Mesenchymal stem cell (in vitro differentiated cells and primary cell): ENCODE results near the gene PAK5.

Experiments used
- DNase-seq: peaks from one replicate; pipeline ENCODE4 v3.0.0-alpha.2; 2013
- H2AFZ ChIP-seq: one replicate; pipeline ENCODE4 v1.6.1; 2013; ENCODE audit warnings: low read depth, mild to moderate bottlenecking, control low read depth, inconsistent platforms, low read length, moderate library complexity
- H2AK5ac ChIP-seq: 2 replicates; pipeline ENCODE4 v1.6.1; 2013; ENCODE audit warnings: low read length, moderate library complexity, mild to moderate bottlenecking, inconsistent platforms; ENCODE audit not compliant: severe bottlenecking
- H2BK120ac ChIP-seq: one replicate; pipeline ENCODE4 v1.6.1; 2013; ENCODE audit warnings: low read depth, mild to moderate bottlenecking, inconsistent platforms, low read length, moderate library complexity
- H2BK12ac ChIP-seq, 2 experiments: one replicate each; pipeline ENCODE4 v1.6.1; 2013; ENCODE audit warnings: inconsistent platforms in 2 of 2, low read length in 2 of 2, mild to moderate bottlenecking in 2 of 2, moderate library complexity in 2 of 2, control low read depth in 1 of 2
- H2BK15ac ChIP-seq: one replicate; pipeline ENCODE4 v1.6.1; 2013; ENCODE audit warnings: mild to moderate bottlenecking, low read depth, inconsistent platforms; ENCODE audit not compliant: poor library complexity, severe bottlenecking
- H2BK5ac ChIP-seq: 2 replicates; pipeline ENCODE4 v1.6.1; 2013; ENCODE audit warnings: low read depth, mild to moderate bottlenecking, low read length, control low read depth, inconsistent platforms; ENCODE audit not compliant: poor library complexity, severe bottlenecking
- H3K14ac ChIP-seq, 2 experiments: one replicate each; pipeline ENCODE4 v1.6.1; 2013; ENCODE audit warnings: inconsistent platforms in 2 of 2, low read length in 2 of 2, control low read depth in 1 of 2, mild to moderate bottlenecking in 1 of 2, moderate library complexity in 1 of 2
- H3K18ac ChIP-seq, 2 experiments: one replicate each; pipeline ENCODE4 v1.6.1; 2013; ENCODE audit warnings: inconsistent platforms in 2 of 2, low read length in 2 of 2, control low read depth in 1 of 2, low read depth in 1 of 2, mild to moderate bottlenecking in 1 of 2
- H3K23ac ChIP-seq, 2 experiments: one replicate each; pipeline ENCODE4 v1.6.1; 2013; ENCODE audit warnings: inconsistent platforms in 2 of 2, low read length in 2 of 2, mild to moderate bottlenecking in 2 of 2, moderate library complexity in 2 of 2, control low read depth in 1 of 2
- H3K27ac ChIP-seq: 2 replicates; pipeline ENCODE4 v1.5.1; 2013; ENCODE audit warnings: mild to moderate bottlenecking, moderate library complexity, low read length, control low read depth, inconsistent platforms; ENCODE audit not compliant: poor library complexity, severe bottlenecking
- H3K27me3 ChIP-seq, 2 experiments: 2 replicates each; pipeline versions ENCODE4 v1.6.1 to v1.7.0; 2013; ENCODE audit warnings: low read length in 2 of 2, mild to moderate bottlenecking in 2 of 2, moderate library complexity in 2 of 2, control low read depth in 1 of 2, inconsistent platforms in 1 of 2; ENCODE audit not compliant: control insufficient read depth in 1 of 2, insufficient read depth in 1 of 2
- H3K36me3 ChIP-seq, 2 experiments: 2 replicates each; pipeline versions ENCODE4 v1.6.1 to v1.7.0; 2013; ENCODE audit warnings: low read length in 2 of 2, control low read depth in 1 of 2, inconsistent platforms in 1 of 2, low read depth in 1 of 2, mild to moderate bottlenecking in 1 of 2; ENCODE audit not compliant: insufficient read depth in 2 of 2, control insufficient read depth in 1 of 2
- H3K4ac ChIP-seq, 2 experiments: one replicate each; pipeline ENCODE4 v1.6.1; 2013; ENCODE audit warnings: inconsistent platforms in 2 of 2, low read length in 2 of 2, mild to moderate bottlenecking in 2 of 2, moderate library complexity in 2 of 2, control low read depth in 1 of 2, low read depth in 1 of 2
- H3K4me1 ChIP-seq: 2 replicates; pipeline ENCODE4 v1.6.1; 2013; ENCODE audit warnings: low read depth, low read length, control low read depth; ENCODE audit not compliant: control insufficient read depth, insufficient read depth
- H3K4me2 ChIP-seq: 2 replicates; pipeline ENCODE4 v1.6.1; 2013; ENCODE audit warnings: low read length, mild to moderate bottlenecking, inconsistent platforms; ENCODE audit not compliant: poor library complexity, severe bottlenecking
- H3K4me3 ChIP-seq, 2 experiments: 2 replicates each; pipeline versions ENCODE4 v1.5.1 to v1.7.0; 2013; ENCODE audit warnings: low read length in 2 of 2, mild to moderate bottlenecking in 2 of 2, control low read depth in 1 of 2, low read depth in 1 of 2; ENCODE audit not compliant: insufficient read depth in 1 of 2
- H3K79me1 ChIP-seq: replicated peaks from 2 replicates; pipeline ENCODE4 v1.6.1; 2013; ENCODE audit warnings: mild to moderate bottlenecking, control low read depth, low read length, inconsistent platforms; ENCODE audit not compliant: poor library complexity, severe bottlenecking
- H3K9ac ChIP-seq: 2 replicates; pipeline ENCODE4 v1.7.0; 2013; ENCODE audit warnings: mild to moderate bottlenecking, low read length, moderate library complexity
- H3K9me3 ChIP-seq: 2 replicates; pipeline ENCODE4 v1.7.0; 2013; ENCODE audit warnings: mild to moderate bottlenecking, low read length; ENCODE audit not compliant: control insufficient read depth
- H4K8ac ChIP-seq: one replicate; pipeline ENCODE4 v1.6.1; 2013; ENCODE audit warnings: inconsistent platforms, mild to moderate bottlenecking, low read length, moderate library complexity
- H4K91ac ChIP-seq: one replicate; pipeline ENCODE4 v1.6.1; 2013; ENCODE audit warnings: mild to moderate bottlenecking, low read length, inconsistent platforms
- WGBS: methylation state at CpG from one replicate; pipeline ENCODE4 v1.1.7; 2013; ENCODE audit warnings: mixed read lengths; 5-methylcytosine and 5-hydroxymethylcytosine counted together

Gene PAK5

DNA sequence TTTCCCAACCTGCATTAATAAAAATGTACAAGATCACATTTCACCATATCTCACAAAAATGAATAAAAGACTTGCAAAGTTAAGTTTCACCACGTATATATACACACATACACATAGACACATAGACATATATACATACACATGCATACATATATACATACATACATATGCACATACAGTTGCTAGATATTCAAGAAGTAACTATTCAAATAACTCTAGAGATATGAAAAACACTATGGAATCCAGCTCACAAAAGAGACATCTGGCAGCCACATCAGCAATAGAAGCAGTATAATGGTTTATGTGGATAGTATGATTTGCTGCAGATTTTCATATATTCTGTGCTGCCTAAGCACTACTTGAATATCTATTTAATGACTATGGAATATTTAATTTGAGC is 28.1 kb downstream of the PAK5 start:
- no peaks in the 10 kb centered on the region for H3K79me1 ChIP-seq
- no peak overlapping the region for H3K4me2 ChIP-seq
- no peak overlapping the region for H3K14ac ChIP-seq
- no peak overlapping the region for H2BK5ac ChIP-seq
- H2AFZ ChIP-seq = no peak overlapping the region
- H3K27me3 ChIP-seq = no peaks in the 10 kb centered on the region
- no peak overlapping the region for H3K27ac ChIP-seq
- H3K4me3 ChIP-seq = no peak overlapping the region
- H3K23ac ChIP-seq = no peak overlapping the region
- no peak overlapping the region for H3K4ac ChIP-seq
- no peak for DNase-seq
- no peak overlapping the region for H2BK12ac ChIP-seq
- H2BK120ac ChIP-seq = no peak overlapping the region
- WGBS = 69% methylated on average over 1 of the region's 1 CpG
- H4K91ac ChIP-seq = no peak overlapping the region
- no peak overlapping the region for H2AK5ac ChIP-seq
- no peaks in the 10 kb centered on the region for H3K36me3 ChIP-seq
- H3K4me1 ChIP-seq = no peaks in the 10 kb centered on the region
- H3K9ac ChIP-seq = no peak overlapping the region
- H3K18ac ChIP-seq = no peak overlapping the region
- H3K9me3 ChIP-seq = no peaks in the 10 kb centered on the region
- H4K8ac ChIP-seq = no peak overlapping the region
- H2BK15ac ChIP-seq = no peak overlapping the region

DNA sequence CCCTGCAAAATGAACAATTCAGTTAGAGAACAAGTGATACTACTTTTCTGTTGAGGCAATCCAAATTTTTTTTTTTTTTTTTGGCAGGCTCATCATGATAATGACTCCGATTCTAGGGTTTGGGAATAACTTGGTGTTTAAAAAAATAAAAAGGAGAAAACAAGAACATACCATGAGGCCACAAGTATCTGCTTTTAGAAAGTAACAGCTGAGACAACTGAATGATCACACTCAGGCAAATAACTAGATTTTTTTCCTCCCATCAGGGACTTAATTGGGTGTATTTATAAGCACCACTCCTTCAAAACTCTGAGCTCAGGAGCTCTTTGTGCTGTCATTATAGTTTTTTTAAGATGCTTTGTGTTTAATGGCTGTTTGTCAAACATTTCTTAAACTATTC is 29.6 kb downstream of the PAK5 start:
- H3K27me3 ChIP-seq = no peaks in the 10 kb centered on the region
- WGBS = no CpG with 5 or more reads among the region's 1 CpG
- H3K14ac ChIP-seq = no peak overlapping the region
- no peak overlapping the region for H2BK12ac ChIP-seq
- no peaks in the 10 kb centered on the region for H3K4me1 ChIP-seq
- H3K9ac ChIP-seq = no peak overlapping the region
- no peak overlapping the region for H4K91ac ChIP-seq
- H3K79me1 ChIP-seq = no peaks in the 10 kb centered on the region
- no peak overlapping the region for H2AFZ ChIP-seq
- H2AK5ac ChIP-seq = no peak overlapping the region
- no peak overlapping the region for H3K18ac ChIP-seq
- no peak overlapping the region for H3K4me2 ChIP-seq
- no peak overlapping the region for H3K27ac ChIP-seq
- no peak for DNase-seq
- no peaks in the 10 kb centered on the region for H3K9me3 ChIP-seq
- no peak overlapping the region for H4K8ac ChIP-seq
- H3K23ac ChIP-seq = no peak overlapping the region
- H3K36me3 ChIP-seq = no peaks in the 10 kb centered on the region
- H2BK5ac ChIP-seq = no peak overlapping the region
- no peak overlapping the region for H2BK15ac ChIP-seq
- H3K4ac ChIP-seq = no peak overlapping the region
- no peak overlapping the region for H3K4me3 ChIP-seq
- no peak overlapping the region for H2BK120ac ChIP-seq

- Histone ChIP-seq H2AFZ (no peak overlapping the region), H3K4me2 (no peak overlapping the region), H3K18ac (no peak overlapping the region), H3K27me3 (no peaks in the 10 kb centered on the region), H3K36me3 (no peaks in the 10 kb centered on the region), H3K27ac (no peak overlapping the region), H2BK15ac (no peak overlapping the region), H4K8ac (no peak overlapping the region), H2BK5ac (no peak overlapping the region), H3K14ac (no peak overlapping the region), H2AK5ac (no peak overlapping the region), H3K9me3 (no peaks in the 10 kb centered on the region), H3K23ac (no peak overlapping the region), H3K4me3 (no peak overlapping the region), H3K79me1 (no peaks in the 10 kb centered on the region), H3K4me1 (no peaks in the 10 kb centered on the region), H4K91ac (no peak overlapping the region), H2BK120ac (no peak overlapping the region), H2BK12ac (no peak overlapping the region), H3K4ac (no peak overlapping the region), H3K9ac (no peak overlapping the region)
- WGBS = no CpG with 5 or more reads among the region's 1 CpG
- DNase-seq = no peak
Measured at GRCh38 chr20:9808166-9808565, 30.7 kb downstream of the PAK5 start.

DNA sequence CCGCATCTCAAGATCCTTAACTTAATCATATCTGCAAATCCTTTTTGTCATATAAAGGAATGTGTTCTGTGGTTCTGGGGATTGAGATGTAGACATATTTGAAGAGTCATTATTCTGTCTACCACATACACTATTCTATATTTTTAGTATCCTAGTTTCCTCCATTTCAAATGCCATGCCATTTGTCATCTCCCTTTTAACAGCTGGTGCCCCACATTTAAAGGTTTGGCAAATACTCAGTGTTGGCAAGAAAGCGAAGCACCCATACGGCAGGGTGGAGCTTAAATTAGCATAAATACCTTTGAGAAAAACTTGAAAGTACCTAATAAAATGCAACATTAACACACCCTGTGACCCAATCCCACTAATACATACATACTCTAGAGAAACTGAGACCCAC is 31.7 kb downstream of the PAK5 start:
- Histone ChIP-seq H3K9ac (no peak overlapping the region), H3K4me3 (no peak overlapping the region), H2BK120ac (no peak overlapping the region), H3K27me3 (no peaks in the 10 kb centered on the region), H3K4ac (no peak overlapping the region), H2BK12ac (no peak overlapping the region), H4K91ac (no peak overlapping the region), H3K9me3 (no peaks in the 10 kb centered on the region), H2BK15ac (no peak overlapping the region), H2AK5ac (no peak overlapping the region), H3K23ac (no peak overlapping the region), H3K4me1 (no peaks in the 10 kb centered on the region), H3K36me3 (no peaks in the 10 kb centered on the region), H3K79me1 (no peaks in the 10 kb centered on the region), H3K27ac (no peak overlapping the region), H3K14ac (no peak overlapping the region), H3K18ac (no peak overlapping the region), H2AFZ (no peak overlapping the region), H3K4me2 (no peak overlapping the region), H4K8ac (no peak overlapping the region), H2BK5ac (no peak overlapping the region)
- no peak for DNase-seq
- WGBS = 79% methylated on average over 2 of the region's 3 CpGs
